Neural cell (in vitro differentiated cells): ENCODE data around the gene NDST1. TPM values are rescaled to one million over a fixed set of nuclear protein-coding genes. Genes with fewer than 3 reads are reported as not detected.

Experiments used
- H2AFZ ChIP-seq: fragments of 200-600, 300-800 bp; sonication (generic), shearing (Covaris generic); 2 replicates; pipeline ENCODE4 v1.6.0; 2014; ENCODE audit warnings: low read depth, mild to moderate bottlenecking, antibody characterized with exemption, low read length, moderate library complexity
- H3F3A ChIP-seq: fragments of 200-600 bp; shearing (Covaris generic); 2 replicates; pipeline ENCODE4 v1.6.1; 2016; ENCODE audit warnings: mild to moderate bottlenecking, moderate library complexity, mixed read lengths, antibody characterized with exemption, low read length; ENCODE audit not compliant: insufficient read depth, poor library complexity, severe bottlenecking
- H3K27ac ChIP-seq: fragments of 200-600, 300-800 bp; sonication (generic), shearing (Covaris generic); 2 replicates; pipeline ENCODE4 v1.5.1; 2014; ENCODE audit warnings: mild to moderate bottlenecking, low read length, moderate library complexity
- H3K27me3 ChIP-seq: fragments of 300-800, 200-600 bp; sonication (generic), shearing (Covaris generic); 2 replicates; pipeline ENCODE4 v1.6.0; 2014; ENCODE audit warnings: mild to moderate bottlenecking, low read depth, low read length, moderate library complexity; ENCODE audit not compliant: insufficient read depth
- H3K36me3 ChIP-seq: fragments of 300-800, 200-600 bp; sonication (generic), shearing (Covaris generic); 2 replicates; pipeline ENCODE4 v1.5.1; 2014; ENCODE audit warnings: mild to moderate bottlenecking, antibody characterized with exemption, low read length, moderate library complexity; ENCODE audit not compliant: insufficient read depth
- H3K4me2 ChIP-seq: fragments of 300-800, 200-600 bp; sonication (generic), shearing (Covaris generic); 2 replicates; pipeline ENCODE4 v1.6.0; 2014; ENCODE audit warnings: mild to moderate bottlenecking, low read length
- H3K4me3 ChIP-seq: fragments of 300-800, 200-600 bp; sonication (generic), shearing (Covaris generic); 2 replicates; pipeline ENCODE4 v1.5.1; 2014; ENCODE audit warnings: mild to moderate bottlenecking, low read length, moderate library complexity
- H3K79me2 ChIP-seq: fragments of 200-600 bp; shearing (Covaris generic); replicated peaks from 2 replicates; pipeline ENCODE4 v1.6.0; 2014; ENCODE audit warnings: mild to moderate bottlenecking, low read length, moderate library complexity; ENCODE audit not compliant: insufficient read depth
- H3K9ac ChIP-seq: fragments of 300-800, 200-600 bp; sonication (generic), shearing (Covaris generic); 2 replicates; pipeline ENCODE4 v1.6.1; 2016; ENCODE audit warnings: mild to moderate bottlenecking, low read length, mixed read lengths
- H3K9me2 ChIP-seq: fragments of 200-600 bp; shearing (Covaris generic); 2 replicates; pipeline ENCODE4 v1.6.1; 2016; ENCODE audit warnings: mild to moderate bottlenecking, low read length, mixed read lengths; ENCODE audit not compliant: insufficient read depth
- H3K9me3 ChIP-seq: fragments of 200-600, 300-800 bp; sonication (generic), shearing (Covaris generic); 2 replicates; pipeline ENCODE4 v1.6.1; 2016; ENCODE audit warnings: mild to moderate bottlenecking, mixed run types, low read length, moderate library complexity, mixed read lengths
- H4K20me1 ChIP-seq: fragments of 200-600 bp; shearing (Covaris generic); 2 replicates; pipeline ENCODE4 v1.6.1; 2016; ENCODE audit warnings: mild to moderate bottlenecking, mixed run types; ENCODE audit not compliant: insufficient read depth
- CTCF ChIP-seq: fragments of 450-650 bp; IDR thresholded peaks from 2 replicates; pipeline ENCODE4 v1.5.1; 2014; ENCODE audit warnings: antibody characterized with exemption, mild to moderate bottlenecking, moderate library complexity; ENCODE audit not compliant: poor library complexity, severe bottlenecking
- EP300 ChIP-seq: fragments of 450-650 bp; conservative IDR thresholded peaks from 2 replicates; pipeline ENCODE4 v1.6.1; 2014; ENCODE audit warnings: antibody characterized with exemption, mild to moderate bottlenecking, moderate library complexity; ENCODE audit not compliant: poor library complexity, severe bottlenecking
- EZH2 ChIP-seq: fragments of 200-600, 300-800 bp; shearing (Covaris generic), sonication (generic); IDR thresholded peaks from 2 replicates; pipeline ENCODE4 v1.6.1; 2014; ENCODE audit warnings: antibody characterized with exemption, low read length, borderline replicate concordance, mild to moderate bottlenecking; ENCODE audit not compliant: insufficient read depth, poor library complexity, severe bottlenecking
- MXI1 ChIP-seq: fragments of 450-650 bp; conservative IDR thresholded peaks from 2 replicates; pipeline ENCODE4 v1.6.1; 2014; ENCODE audit warnings: antibody characterized with exemption, mild to moderate bottlenecking; ENCODE audit not compliant: poor library complexity, severe bottlenecking
- POLR2AphosphoS5 ChIP-seq: IDR thresholded peaks from 2 replicates; pipeline ENCODE4 v1.6.1; 2012
- RAD21 ChIP-seq: fragments of 450-650 bp; conservative IDR thresholded peaks from 2 replicates; pipeline ENCODE4 v1.6.1; 2014; ENCODE audit warnings: antibody characterized with exemption, mild to moderate bottlenecking, moderate library complexity
- REST ChIP-seq: IDR thresholded peaks from 2 replicates; pipeline ENCODE4 v1.6.1; 2012; ENCODE audit warnings: borderline replicate concordance
- SMC3 ChIP-seq: fragments of 450-650 bp; conservative IDR thresholded peaks from 2 replicates; pipeline ENCODE4 v1.6.1; 2014; ENCODE audit warnings: antibody characterized with exemption, mild to moderate bottlenecking, moderate library complexity; ENCODE audit not compliant: poor library complexity
- TAF1 ChIP-seq: IDR thresholded peaks from 2 replicates; pipeline ENCODE4 v1.6.1; 2012; ENCODE audit warnings: low read depth
- polyA plus RNA-seq: library from polyadenylated mRNA; depleted of rRNA; stranded (reverse); fragments of >200 nt; gene quantifications from 2 replicates; pipeline ENCODE4 v1.2.3, GENCODE V29; 2014

NDST1 gene
- polyA plus RNA-seq, 1 donor from 2014 or later, result 15.6 TPM

- no peaks in the 10 kb centered on the region for H3K36me3 ChIP-seq
- H3F3A ChIP-seq, result no peaks in the 10 kb centered on the region
- no peak overlapping the region for H2AFZ ChIP-seq
- no peak overlapping the region for H3K4me2 ChIP-seq
- no peak overlapping the region for H3K27ac ChIP-seq
- H3K79me2 ChIP-seq, result peaks cover 62% of the 10 kb centered on the region
- H3K9ac ChIP-seq, result no peak overlapping the region
- no peaks in the 10 kb centered on the region for H3K27me3 ChIP-seq
- H3K4me3 ChIP-seq, result no peak overlapping the region
- H3K9me2 ChIP-seq, result no peaks in the 10 kb centered on the region
- TF ChIP-seq REST (no peak), MXI1 (no peak), TAF1 (no peak), EP300 (no peak)
- no peaks in the 10 kb centered on the region for H3K9me3 ChIP-seq
- no peaks in the 10 kb centered on the region for H4K20me1 ChIP-seq
Measured at GRCh38 chr5:150506571-150507473, 1.1 kb upstream of the NDST1 start.

- no peak for TF ChIP-seq EP300
- no peak for TF ChIP-seq SMC3
- no peak for TF ChIP-seq MXI1
- TF ChIP-seq TAF1, result no peak
- TF ChIP-seq POLR2AphosphoS5, result no peak
- no peak for TF ChIP-seq CTCF
- TF ChIP-seq RAD21, result no peak
- TF ChIP-seq EZH2, result no peak
- no peak for TF ChIP-seq REST
- no peak overlapping the region for H3K27ac ChIP-seq
Measured at GRCh38 chr5:150508277-150508640, 328 bp downstream of the NDST1 start.

More at GRCh38 chr5:150508277-150508640, 328 bp downstream of the NDST1 start:
- H3K79me2 ChIP-seq, result peaks cover 68% of the 10 kb centered on the region
- no peak overlapping the region for H2AFZ ChIP-seq
- no peaks in the 10 kb centered on the region for H3K9me3 ChIP-seq
- no peak overlapping the region for H3K4me2 ChIP-seq
- H3K9ac ChIP-seq, result no peak overlapping the region
- no peaks in the 10 kb centered on the region for H4K20me1 ChIP-seq
- no peaks in the 10 kb centered on the region for H3F3A ChIP-seq
- H3K9me2 ChIP-seq, result no peaks in the 10 kb centered on the region
- no peaks in the 10 kb centered on the region for H3K27me3 ChIP-seq
- no peak overlapping the region for H3K4me3 ChIP-seq
- no peaks in the 10 kb centered on the region for H3K36me3 ChIP-seq
